Caco-2 (cell line): ENCODE measurements around the gene ZCRB1. TPM values are rescaled to one million over a fixed set of nuclear protein-coding genes. Genes with fewer than 3 reads are reported as not detected.

Experiments
- Bru-seq: library from RNA; stranded (reverse); fragments of 400-500 nt; gene quantifications from one replicate; lab custom pipeline; 2021; lab: Mats Ljungman, UMichigan
- BruChase-seq, 2 experiments: library from RNA; stranded (reverse); fragments of 400-500 nt; gene quantifications; one replicate each; lab custom pipeline; 2021; lab: Mats Ljungman, UMichigan
- BruUV-seq: library from RNA; stranded (reverse); fragments of 400-500 nt; replicated peaks from 2 replicates; lab custom pipeline; 2021; lab: Mats Ljungman, UMichigan
- CTCF ChIA-PET: fragments of 300-600 bp; sonication (Branson Sonifier 250); formaldehyde crosslinking; loops from one replicate; lab custom pipeline; 2022; ENCODE audit warnings: antibody characterized with exemption; lab: Charles Lee
- POLR2A ChIA-PET: fragments of 300-600 bp; sonication (Branson Sonifier 250); formaldehyde crosslinking; loops from one replicate; lab custom pipeline; 2022; ENCODE audit warnings: antibody characterized with exemption; lab: Charles Lee
- DNase-seq, 2 experiments: peaks; one replicate each; pipeline versions ENCODE4 v3.0.0 to v3.0.0-alpha.2; 2020 to 2022
- H3K27me3 ChIP-seq: replicated peaks from 2 replicates; pipeline ENCODE4 v1.6.0; 2011; ENCODE audit warnings: low read length; ENCODE audit not compliant: control insufficient read depth, insufficient read depth
- H3K36me3 ChIP-seq: 2 replicates; pipeline ENCODE4 v1.5.1; 2011; ENCODE audit warnings: low read length; ENCODE audit not compliant: control insufficient read depth, insufficient read depth
- H3K4me1 ChIP-seq: fragments of 250-450 bp; sonication (Bioruptor Pico); 2 replicates; pipeline ENCODE4 v1.5.1; 2020; ENCODE audit warnings: mild to moderate bottlenecking
- H3K4me3 ChIP-seq: 2 replicates; pipeline ENCODE4 v1.5.1; 2011; ENCODE audit warnings: low read depth, mild to moderate bottlenecking, control low read depth, low read length
- H3K9me3 ChIP-seq: fragments of 250-450 bp; sonication (Bioruptor Pico); 2 replicates; pipeline ENCODE4 v1.5.1; 2020; ENCODE audit warnings: mild to moderate bottlenecking, moderate library complexity
- H3K27ac Mint-ChIP-seq: one replicate; pipeline ENCODE4 v1.8.0; 2022; ENCODE audit warnings: mixed read lengths; ENCODE audit not compliant: unreplicated experiment
- H3K27me3 Mint-ChIP-seq: one replicate; pipeline ENCODE4 v1.8.0; 2022; ENCODE audit warnings: mixed read lengths; ENCODE audit not compliant: insufficient read depth, unreplicated experiment
- H3K36me3 Mint-ChIP-seq: one replicate; pipeline ENCODE4 v1.8.0; 2022; ENCODE audit warnings: mild to moderate bottlenecking, mixed read lengths; ENCODE audit not compliant: insufficient read depth, unreplicated experiment
- H3K4me1 Mint-ChIP-seq: one replicate; pipeline ENCODE4 v1.8.0; 2022; ENCODE audit warnings: low read depth, mixed read lengths; ENCODE audit not compliant: unreplicated experiment
- H3K4me3 Mint-ChIP-seq: one replicate; pipeline ENCODE4 v1.8.0; 2022; ENCODE audit warnings: mild to moderate bottlenecking, moderate library complexity, mixed read lengths; ENCODE audit not compliant: unreplicated experiment
- H3K9me3 Mint-ChIP-seq: one replicate; pipeline ENCODE4 v1.8.0; 2022; ENCODE audit warnings: mixed read lengths; ENCODE audit not compliant: unreplicated experiment
- CTCF ChIP-seq, 2 experiments: fragments of 200-600 bp in 1 of 2; IDR thresholded peaks; 1 replicate in 1 of 2; 2 replicates in 1 of 2; pipeline versions ENCODE4 v1.5.1 to v1.8.0; 2011 to 2022; ENCODE audit warnings: antibody characterized with exemption in 1 of 2, control low read depth in 1 of 2, inconsistent platforms in 1 of 2, low read depth in 1 of 2, low read length in 1 of 2, mild to moderate bottlenecking in 1 of 2, moderate library complexity in 1 of 2; ENCODE audit not compliant: insufficient read depth in 1 of 2, severe bottlenecking in 1 of 2, unreplicated experiment in 1 of 2
- intact Hi-C: fragments of 100-400 bp; cut with micrococcal nuclease; formaldehyde crosslinking; loops from one replicate; pipeline ENCODE4 v1.10.0; 2022; ENCODE audit not compliant: unreplicated experiment
- long read RNA-seq: library from polyadenylated mRNA; stranded (forward); transcript quantifications from one replicate; pipeline ENCODE4 v2.0.0, GENCODE V29; 2022
- total RNA-seq: library from RNA; stranded (reverse); gene quantifications from 2 replicates; pipeline ENCODE4 v1.2.3, GENCODE V29; 2022

ZCRB1 gene
- total RNA-seq (46.6 and 52.1 TPM in 2 replicates), Bru-seq, nascent RNA (percentile 75 among the genes with signal in this experiment), BruChase-seq, experiment 1, labeled RNA remaining after a 2-hour chase (percentile 72 among the genes with signal in this experiment), BruChase-seq, experiment 2, labeled RNA remaining after a 6-hour chase (percentile 86 among the genes with signal in this experiment)
- long read RNA-seq, transcript ZCRB1-201 (8 exons, 1,827 nt) = major isoform, 84 of 89 reads
- long read RNA-seq, partial matches to known transcripts = 4 of 89 reads
- long read RNA-seq, other reads (novel, unspliced or antisense) = 1 of 89 reads

- TSS peak; percentile 75 for BruUV-seq
- DNase-seq = peak; percentile 90 to 91
- H3K9me3 Mint-ChIP-seq = no peaks in the 10 kb centered on the region
- Histone ChIP-seq H3K4me3 (peak within 1 kb of the TSS; percentile 57), H3K27me3 (no peaks in the 10 kb centered on the region), H3K4me1 (peaks cover 18% of the 10 kb centered on the region), H3K36me3 (no peaks in the 10 kb centered on the region), H3K9me3 (no peaks in the 10 kb centered on the region)
- H3K4me3 Mint-ChIP-seq = peak within 1 kb of the TSS; percentile 100
- intact Hi-C loops = loop anchor here (2.0 kb wide), 1 partner anchor 87 kb away; the partner anchor contains the start of gene YAF2
- no peak for TF ChIP-seq CTCF (IDR thresholded peaks at IDR 0.05; ENCODE audit: insufficient read depth in 1 of 2, low read depth in 1 of 2, low read length in 1 of 2, severe bottlenecking in 1 of 2, unreplicated experiment in 1 of 2)
- H3K4me1 Mint-ChIP-seq = peaks cover 8% of the 10 kb centered on the region
- no peaks in the 10 kb centered on the region for H3K27me3 Mint-ChIP-seq
- POLR2A ChIA-PET = no interaction called here
- peaks cover 9% of the 10 kb centered on the region for H3K36me3 Mint-ChIP-seq
- H3K27ac Mint-ChIP-seq = peak within 1 kb of the TSS; percentile 100
- CTCF ChIA-PET = interaction anchor here (1.1 kb wide), 1 partner anchor 27 kb away, joined by 3 read pairs; no protein-coding TSS in a partner anchor
Measured at GRCh38 chr12:42325653-42326474, at the start of gene ZCRB1, which contains the start of gene PPHLN1. TSS of gene ZCRB1 (minus strand) at chr12:42326094. CDS start at chr12:42324102, 1,992 bp downstream. TSS of gene PPHLN1 (plus strand) at chr12:42326167. CDS start at chr12:42335903, 9,736 bp downstream.

- DNase-seq = no peak
- no peaks in the 10 kb centered on the region for H3K9me3 Mint-ChIP-seq
- peaks cover 19% of the 10 kb centered on the region for H3K36me3 Mint-ChIP-seq
- Histone ChIP-seq H3K27me3 (no peaks in the 10 kb centered on the region), H3K4me1 (no peaks in the 10 kb centered on the region), H3K36me3 (no peaks in the 10 kb centered on the region; the same call in 1 of the 2 replicates), H3K4me3 (no peak overlapping the region), H3K9me3 (no peaks in the 10 kb centered on the region)
- TF ChIP-seq CTCF (IDR thresholded peaks at IDR 0.05; ENCODE audit: insufficient read depth in 1 of 2, low read depth in 1 of 2, low read length in 1 of 2, severe bottlenecking in 1 of 2, unreplicated experiment in 1 of 2) = no peak
- no peak overlapping the region for H3K4me3 Mint-ChIP-seq
- H3K4me1 Mint-ChIP-seq = peaks cover 15% of the 10 kb centered on the region
- H3K27ac Mint-ChIP-seq = no peak overlapping the region
- intact Hi-C loops = loop anchor here (2.0 kb wide), 1 partner anchor 135 kb away; the partner anchor contains the start of gene YAF2
- CTCF ChIA-PET = no interaction called here
- H3K27me3 Mint-ChIP-seq = no peaks in the 10 kb centered on the region
- no TSS peak for BruUV-seq
- POLR2A ChIA-PET = no interaction called here
Measured at GRCh38 chr12:42373669-42374068, 47.8 kb upstream of the ZCRB1 start.
